GM12891 (cell line): ENCODE data around the gene PHACTR4.

Experiments
- POLR2A ChIP-seq: IDR thresholded peaks from 2 replicates; pipeline ENCODE4 v1.6.1; 2011; ENCODE audit warnings: low read depth, low read length, control low read depth
- TAF1 ChIP-seq: IDR thresholded peaks from 2 replicates; pipeline ENCODE4 v1.6.1; 2011; ENCODE audit warnings: low read depth, low read length, control low read depth

DNA sequence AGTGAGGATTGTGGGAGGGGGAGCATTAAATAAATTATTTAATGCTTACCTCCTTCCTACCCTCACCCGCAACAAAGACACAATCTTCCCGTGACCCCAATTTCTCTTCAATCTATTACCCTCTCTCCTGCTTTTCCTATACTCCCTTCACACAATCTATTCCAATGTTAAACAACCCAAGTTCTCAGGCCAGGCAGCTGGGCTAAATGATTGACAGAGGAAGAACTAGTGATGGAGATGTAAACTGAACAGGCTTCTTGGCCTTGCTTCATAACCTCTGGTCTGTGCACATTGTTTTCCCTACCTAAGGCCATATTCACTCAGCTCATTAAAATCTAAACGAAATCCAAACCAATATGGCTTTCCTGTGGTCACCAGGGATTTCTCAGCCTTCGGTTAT, 132.4 kb downstream of the PHACTR4 start:
- TF ChIP-seq POLR2A (no peak), TAF1 (no peak)
